Dedifferentiated amniotic fluid mesenchymal stem cell (primary cell): ENCODE measurements around the gene MARK4.
"Not testable (repeated sequence)": the region's sequence is repeated elsewhere in the genome, so short reads cannot be mapped to it uniquely, and the experiment has no call there.

Experiments
- DNase-seq: peaks from one replicate; pipeline ENCODE4 v3.0.0-alpha.2; 2016; ENCODE audit errors: extremely low spot score

The MARK4 gene

DNA sequence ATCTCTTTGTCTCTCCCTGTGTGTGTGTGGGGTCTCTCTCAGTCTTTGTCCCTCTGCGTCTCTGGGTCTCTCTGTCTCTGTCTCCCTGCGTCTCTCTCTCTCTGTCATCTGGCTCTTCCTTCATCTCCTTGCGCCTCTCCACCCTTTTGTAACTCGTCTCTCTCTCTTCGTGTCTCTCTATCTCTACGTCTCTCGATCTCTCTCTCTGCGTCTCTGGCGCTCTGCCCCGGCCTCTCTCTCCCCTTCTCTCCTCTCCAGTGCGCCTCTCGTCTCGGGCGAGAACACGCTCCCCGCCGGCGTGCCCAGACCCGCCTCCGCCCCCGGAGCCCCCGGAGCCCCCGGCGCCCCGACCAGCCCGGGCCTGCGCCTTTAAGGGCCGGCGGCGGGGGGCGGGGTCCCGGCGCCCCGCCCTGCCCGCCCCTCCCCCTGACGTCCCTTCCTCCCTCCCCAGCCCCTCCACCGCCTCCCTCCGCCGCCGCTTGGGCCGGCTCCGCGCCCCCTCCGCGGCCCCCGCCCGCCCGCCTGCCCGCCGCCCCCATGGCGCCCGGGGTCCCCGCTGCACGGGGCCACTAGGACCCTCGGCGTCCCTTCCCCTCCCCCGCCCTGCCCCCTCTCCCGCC, at the start of gene MARK4:
Gene MARK4 (plus strand): TSS at position 440 of the 620 bp plus-strand sequence. CDS start 318 bp downstream, outside the sequence.
- peak; percentile 20 for DNase-seq

DNA sequence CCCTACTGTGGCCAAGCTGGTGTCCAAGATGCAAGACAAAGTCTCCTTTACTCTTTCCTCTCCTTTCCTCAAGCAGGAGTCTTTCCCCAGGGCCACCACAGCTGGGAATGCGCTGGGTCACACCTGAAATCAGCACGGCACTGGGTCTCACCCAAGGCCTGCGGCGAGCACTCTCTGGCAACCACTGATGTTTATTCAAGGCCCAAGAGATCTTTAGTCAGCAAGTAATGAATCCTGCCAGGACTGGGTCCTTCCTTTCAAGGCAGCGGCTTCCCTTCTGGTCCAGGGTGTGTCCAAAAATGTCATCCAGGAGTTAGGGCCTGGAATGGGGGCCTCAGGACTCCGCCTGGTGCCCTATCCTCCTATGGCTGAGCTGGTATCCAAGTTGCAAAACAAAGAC, 48.4 kb upstream of the MARK4 start:
- no peak for DNase-seq

DNA sequence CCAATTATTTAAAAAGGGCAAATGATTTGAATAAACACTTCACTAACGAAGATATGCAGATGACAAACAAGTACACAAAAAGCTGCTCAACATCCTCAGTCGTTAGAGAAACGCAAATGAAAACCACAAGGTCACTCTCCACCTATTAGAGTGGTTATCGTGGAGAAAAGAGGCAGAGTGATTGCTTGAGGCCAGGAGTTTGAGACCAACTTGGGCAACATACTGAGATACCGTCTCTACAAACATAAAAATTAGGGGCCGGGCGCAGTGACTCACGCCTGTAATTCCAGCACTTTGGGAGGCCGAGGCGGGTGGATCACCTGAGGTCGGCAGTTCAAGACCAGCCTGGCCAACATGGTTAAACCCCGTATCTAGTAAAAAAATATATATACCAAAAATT, 45.3 kb upstream of the MARK4 start:
- no peak for DNase-seq

DNA sequence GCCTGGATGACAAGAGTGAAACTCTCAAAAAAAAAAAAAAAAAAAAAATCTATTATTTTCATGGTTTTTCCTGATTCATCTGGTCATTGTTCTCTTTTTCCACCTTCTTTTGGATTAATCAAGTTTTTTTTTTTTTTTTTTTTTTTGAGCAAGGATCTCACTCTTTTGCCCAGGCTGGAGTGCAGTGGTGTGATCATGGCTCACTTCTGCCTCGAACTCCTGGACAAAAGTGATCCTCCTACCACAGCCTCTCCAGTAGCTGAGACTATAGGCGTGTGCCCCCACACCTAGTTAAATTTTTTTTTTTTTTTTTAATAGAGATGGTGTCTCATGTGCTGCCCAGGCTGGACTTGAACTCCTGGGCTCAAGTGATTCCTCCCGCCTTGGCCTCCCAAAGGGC, 44.7 kb upstream of the MARK4 start:
- DNase-seq, result no peak

DNA sequence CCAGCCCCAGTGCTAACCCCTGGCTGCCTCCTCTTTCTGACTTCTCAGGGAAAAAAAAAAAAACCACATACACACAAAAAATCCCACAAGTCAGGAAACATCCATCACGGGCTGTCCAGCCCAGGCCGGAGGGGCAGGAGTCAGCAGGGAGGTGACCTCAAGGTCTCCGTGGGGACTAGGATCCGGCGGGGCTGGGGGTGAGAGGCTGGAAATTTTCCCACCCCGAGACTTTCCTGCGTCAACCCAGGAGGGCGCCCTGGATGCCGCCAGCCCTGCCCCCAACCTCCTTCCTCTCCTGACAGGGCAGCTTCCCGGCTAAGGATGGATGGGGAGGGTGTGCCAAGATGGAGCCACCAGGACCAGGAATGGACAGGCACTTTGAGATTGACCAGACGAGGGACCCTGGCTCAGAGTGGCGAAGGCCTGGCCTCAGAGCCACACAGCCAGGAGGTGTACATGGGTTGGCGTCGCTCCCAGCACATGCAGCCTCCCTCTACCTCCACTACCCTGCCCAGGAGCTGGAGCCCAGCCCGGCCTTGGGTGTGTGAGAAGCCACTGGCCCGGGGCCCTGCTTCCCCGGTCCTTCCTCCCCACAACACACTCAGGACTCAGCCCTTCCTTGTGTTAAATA, 39.2 kb upstream of the MARK4 start:
- no peak for DNase-seq

DNA sequence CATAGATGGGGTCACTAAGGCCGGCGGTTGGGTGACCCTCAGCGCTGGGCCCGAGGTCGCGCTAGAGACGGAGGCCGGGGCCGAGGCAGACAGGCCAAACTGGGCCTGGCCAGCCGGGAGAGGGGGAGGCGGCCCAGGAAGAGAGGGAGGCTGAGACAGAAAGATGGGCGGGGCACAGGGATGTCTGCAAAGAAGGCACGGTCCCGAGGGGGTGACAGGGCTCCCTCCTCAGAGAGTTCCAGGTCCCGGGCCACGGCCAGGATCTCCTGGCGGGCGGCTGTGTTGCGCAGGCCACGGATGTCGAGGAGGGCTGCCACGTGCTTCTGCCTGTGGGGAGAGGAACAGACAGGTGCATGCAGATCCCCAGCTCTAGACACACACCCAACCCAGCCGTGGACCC, 38.0 kb upstream of the MARK4 start:
- no peak for DNase-seq

DNA sequence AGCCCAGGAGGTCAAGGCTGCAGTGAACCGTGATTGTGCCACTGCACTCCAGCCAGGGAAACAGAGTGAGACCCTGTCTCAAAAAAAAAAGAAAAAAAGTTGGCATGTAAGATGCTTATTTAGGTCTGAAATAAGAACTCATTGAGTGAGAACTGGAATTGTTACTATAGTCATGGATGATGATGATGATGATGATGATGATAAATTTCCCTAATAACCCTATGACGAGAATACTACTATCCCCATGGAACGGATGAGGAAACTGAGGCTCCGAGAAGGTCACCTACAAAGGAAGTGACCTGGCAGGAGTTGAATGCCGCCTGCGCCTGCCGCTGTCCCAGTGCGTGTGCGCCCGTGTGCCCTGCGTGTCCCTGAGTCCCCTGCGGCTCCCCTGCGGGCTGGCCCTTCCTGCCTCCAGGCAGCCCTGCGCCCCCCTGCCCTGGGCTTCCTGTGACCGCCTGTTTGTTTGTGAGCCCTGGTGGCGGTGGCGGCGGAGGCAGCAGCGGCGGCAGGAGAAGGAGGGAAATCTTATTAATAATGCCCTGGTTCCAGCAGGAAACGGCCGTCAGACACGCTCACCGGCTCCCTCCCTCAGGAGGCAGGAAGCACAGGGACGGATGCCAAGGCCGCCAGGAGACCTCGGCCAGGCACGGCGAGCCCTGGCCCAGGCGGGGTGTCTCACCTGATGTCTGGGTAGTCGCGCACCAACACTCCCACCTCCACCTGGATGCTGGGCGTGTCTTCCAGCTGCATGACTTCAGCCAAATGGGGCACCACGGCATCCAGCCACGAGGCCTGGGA, 35.5 kb upstream of the MARK4 start:
- DNase-seq, result no peak

DNA sequence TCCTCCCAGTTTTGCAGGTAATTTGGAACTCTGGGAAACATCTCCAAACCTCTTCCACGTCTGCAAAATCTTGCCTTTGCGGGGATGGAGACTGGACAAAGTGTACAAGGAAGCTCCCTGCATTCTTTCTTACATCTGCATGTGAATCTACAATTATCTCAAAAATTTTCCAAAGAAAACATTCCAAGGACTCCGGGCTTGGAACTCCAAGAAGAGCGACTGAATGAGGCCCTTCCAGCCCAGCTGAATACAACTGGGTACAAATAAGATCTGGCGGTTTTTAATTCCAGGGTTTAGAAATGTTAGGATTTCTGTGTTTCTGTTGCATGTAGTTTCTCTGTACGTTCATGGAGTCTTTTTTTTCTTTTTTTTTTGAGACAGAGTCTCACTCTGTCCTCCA, 34.4 kb upstream of the MARK4 start:
- peak; percentile 37 for DNase-seq

DNA sequence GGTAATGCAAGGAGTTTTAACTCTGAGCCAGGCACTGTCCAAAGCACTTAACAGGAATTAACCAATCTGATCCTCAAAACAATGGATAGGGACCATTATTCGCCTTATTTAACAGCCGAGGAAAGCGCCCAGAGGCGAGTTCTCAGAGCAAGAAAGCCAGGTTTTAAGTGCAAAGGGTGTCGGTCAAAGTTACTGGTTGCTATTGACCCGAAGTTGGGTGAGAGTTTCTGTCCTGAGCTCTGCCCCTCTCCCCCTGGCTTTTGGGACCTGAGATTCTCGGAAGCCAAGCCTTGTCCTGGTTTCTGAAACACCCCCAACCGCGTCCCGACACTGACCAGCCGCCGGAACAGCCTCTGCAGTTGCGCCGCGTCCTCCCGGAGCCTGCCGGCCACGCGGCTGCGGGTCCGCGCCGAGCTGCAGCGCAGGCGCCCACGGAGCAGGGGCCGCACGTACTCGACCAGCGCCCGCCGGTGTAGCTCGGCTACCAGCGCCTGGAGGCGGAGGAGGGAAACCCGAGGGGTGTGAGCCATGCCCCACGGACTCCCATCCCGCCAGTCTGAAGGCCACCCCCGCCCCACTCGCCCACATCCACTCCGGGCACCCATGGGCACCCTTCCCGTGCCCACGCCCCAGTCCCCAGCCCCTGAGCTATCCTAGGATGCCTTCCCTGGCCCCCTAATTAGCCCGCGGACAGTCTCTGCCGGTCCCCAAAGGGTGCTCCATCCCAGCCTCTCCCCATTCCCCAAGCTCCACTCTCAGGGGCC, 33.7 kb upstream of the MARK4 start:
- no peak for DNase-seq

DNA sequence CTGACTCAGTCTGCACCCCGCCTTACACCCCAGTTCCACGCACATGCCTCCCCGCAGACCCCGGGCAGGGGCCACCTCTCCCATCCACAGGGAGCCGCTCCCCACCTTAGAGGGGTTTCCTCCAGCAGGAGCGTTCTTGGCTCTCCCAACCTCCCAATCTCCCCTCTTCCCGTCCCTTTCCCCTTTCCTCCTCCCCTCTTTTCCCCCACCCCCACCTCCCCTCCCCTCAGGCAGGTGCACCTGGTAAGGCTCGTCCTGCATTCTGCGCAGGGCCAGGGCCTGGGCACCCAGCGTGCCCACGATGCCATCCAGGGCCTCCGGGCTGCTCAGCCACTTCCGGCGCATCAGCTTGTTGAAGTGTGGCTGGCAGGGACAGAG, 33.1 kb upstream of the MARK4 start:
- no peak for DNase-seq

DNA sequence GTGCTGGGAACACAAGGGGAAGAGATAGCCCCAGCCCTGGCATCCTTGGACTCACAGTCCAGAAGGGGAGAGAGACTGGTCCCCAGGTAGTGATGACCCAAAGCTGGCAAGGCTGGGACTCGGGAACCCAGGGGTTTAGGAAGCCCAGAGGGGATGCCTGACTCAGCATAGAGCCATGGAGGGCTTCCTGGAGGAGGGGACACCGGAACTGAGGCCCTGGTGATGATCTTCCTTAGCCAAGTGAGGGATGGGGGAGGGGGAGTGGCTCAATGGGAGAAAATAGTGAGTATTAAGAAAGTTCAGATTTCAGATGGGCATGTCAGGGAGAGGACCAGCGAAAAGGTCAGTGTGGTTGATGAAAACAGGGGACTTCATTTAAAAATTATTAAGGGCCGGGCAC, 32.6 kb upstream of the MARK4 start:
- no peak for DNase-seq

DNA sequence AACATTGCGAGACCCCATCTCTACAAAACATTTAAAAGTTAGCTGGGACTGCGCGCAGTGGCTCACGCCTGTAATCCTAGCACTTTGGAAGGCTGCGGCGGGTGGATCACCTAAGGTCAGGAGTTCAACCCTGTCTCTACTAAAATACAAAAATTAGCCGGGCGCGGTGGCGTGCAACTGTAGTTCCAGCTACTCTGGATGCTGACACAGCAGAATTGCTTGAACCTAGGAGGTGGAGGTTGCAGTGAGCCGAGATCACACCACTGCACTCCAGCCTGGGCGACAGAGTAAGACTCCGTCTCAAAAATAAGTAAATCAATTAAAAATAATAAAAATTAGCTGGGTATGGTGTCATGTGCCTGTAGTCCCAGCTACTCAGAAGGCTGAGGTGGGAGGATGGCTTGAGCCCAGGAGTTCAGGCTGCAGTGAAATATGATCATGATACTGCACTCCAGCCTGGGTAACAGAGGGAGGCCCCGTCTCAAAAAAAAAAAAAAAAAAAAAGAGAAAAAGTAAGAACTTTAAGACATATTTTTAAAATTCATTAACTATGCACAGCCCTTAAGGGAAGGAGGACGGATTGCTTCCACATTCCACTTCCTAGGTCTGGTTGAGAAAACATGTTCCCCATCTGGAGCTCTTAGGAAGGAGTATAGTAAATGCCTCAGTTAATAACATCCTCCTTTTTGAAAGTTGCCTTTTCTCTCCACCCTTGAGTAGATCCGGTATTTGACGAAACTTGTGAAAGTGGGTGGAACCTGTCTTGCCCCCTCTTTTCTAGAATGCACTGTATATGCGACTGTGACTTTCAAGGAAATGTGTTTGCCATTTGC, 31.9 kb upstream of the MARK4 start:
- DNase-seq, result no peak

DNA sequence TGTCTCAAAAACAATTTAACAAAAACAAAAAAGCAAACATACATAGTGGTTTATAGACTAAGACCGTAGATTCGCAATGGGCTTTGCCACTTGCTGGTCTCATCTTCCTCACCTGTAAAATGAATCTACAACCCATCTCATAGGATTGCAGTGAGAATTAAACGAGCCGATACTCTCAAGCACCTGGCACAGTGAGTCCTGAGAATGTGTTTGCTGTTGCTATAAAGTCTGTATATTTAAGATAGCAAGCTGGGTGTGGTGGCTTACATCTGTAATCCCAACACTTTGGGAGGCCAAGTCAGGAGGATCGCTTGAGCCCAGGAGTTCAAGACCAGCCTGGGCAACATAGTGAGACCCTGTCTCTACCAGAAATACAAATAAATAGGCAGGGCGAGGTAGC, 28.3 kb upstream of the MARK4 start:
- no peak for DNase-seq

DNA sequence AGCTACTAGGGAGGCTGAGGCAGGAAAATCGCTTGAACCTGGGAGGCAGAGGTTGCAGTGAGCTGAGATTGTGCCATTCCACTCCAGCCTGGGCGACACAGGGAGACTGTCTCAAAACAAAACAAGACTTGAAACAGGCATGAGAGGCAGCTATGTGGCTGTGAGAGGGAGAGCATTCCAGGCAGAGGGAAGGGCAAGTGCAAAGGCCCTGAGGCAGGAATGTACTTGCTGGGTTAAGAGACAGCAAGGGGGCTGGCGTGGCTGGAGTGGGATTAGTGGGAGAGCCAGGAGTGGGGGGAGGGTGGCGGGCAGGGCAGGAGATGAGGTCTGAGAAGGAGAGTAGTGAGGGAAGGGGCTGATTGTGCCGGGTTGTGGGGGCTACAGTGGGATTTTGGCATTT, 27.2 kb upstream of the MARK4 start:
- DNase-seq, result no peak

DNA sequence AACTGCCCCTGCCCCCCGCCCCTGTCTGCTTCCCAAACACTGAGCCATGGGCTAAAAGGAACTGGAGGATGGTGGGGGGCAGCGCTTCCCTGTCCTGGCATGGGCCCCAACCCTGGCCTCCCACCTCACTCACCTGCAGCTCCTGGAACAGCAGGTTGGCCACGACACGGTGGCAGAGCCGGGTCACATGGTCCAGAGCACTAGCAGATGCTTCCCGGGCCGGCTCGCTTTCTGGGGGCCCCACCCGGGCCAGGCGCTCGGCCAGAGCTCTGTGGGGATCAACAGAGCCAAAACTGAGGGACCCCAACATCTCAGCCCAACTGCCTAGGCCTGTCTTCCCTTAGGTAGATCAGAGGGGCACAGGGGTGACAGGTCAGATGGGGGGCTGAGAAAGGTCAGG, 26.4 kb upstream of the MARK4 start:
- DNase-seq, result no peak

DNA sequence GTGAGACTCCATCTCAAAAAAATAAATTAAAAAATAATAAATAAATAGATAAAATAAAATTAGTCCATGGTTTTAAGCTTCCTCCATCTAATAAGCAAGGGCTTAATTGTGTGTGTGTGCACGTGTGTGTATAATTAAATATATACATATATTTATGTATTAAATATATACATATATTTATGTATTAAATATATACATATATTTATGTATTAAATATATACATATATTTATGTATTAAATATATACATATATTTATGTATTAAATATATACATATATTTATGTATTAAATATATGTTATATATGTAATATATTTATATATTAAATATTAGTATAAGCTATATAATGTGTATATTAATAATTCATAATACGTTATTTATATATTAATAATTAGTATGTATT, 22.0 kb upstream of the MARK4 start:
- not testable (repeated sequence) for DNase-seq

DNA sequence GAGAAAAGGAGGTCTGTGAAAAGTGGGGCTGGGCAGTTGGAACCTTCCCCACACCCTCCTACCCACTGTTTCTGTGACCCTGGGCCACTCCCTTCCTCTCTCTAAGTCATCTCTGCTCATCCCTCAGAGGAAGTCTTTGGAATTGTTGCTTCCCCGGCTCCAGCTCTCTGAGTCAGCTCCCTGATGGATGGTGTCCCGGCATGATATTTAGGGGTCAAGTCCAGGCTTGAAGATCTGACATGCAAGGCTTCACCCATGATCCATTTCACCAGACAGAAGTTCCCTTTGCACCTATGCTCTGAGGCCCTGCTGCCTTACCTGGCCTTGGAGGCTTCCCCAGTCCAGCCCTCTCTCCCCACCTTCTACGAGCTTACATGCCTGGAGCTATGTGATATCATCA, 19.2 kb upstream of the MARK4 start:
- no peak for DNase-seq

DNA sequence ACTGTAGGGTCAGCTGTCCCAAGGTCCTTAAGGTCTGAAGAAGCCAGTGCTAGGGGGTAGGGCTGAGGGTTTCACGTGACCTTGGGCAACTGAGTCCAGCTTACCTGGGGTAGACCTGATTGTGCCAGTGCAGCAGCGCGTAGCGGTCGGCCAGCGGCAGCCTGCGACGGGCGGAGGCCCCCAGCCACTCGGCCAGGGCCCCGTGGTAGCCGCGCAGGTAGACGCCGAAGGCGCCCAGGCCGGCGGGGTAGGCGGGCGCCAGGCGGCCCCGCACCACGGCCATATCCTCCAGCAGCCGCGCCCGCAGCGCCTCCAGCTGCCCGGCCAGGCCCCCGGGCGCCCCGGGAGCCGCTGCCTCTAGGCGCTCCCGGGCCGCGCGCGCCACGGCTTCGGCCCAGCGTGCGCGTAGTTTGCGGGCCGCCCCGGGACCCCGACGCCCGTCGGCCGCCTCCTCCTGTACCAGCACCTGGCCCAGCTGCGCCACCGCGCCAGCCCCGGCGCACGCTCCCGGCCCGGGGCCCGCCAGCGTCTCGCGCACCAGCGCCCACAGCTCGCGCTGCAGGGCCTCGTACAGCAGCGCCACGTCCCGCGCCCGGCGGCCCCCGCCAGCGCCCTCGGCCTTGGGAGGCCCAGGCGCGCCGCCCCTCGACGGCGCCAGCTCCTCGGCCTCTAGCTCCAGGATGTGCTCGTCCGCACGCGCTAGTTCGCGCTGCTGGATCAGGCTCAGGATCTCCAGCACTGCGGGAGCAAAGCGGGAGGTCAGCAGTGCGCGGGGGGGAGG, 16.8 kb upstream of the MARK4 start:
- no peak for DNase-seq

DNA sequence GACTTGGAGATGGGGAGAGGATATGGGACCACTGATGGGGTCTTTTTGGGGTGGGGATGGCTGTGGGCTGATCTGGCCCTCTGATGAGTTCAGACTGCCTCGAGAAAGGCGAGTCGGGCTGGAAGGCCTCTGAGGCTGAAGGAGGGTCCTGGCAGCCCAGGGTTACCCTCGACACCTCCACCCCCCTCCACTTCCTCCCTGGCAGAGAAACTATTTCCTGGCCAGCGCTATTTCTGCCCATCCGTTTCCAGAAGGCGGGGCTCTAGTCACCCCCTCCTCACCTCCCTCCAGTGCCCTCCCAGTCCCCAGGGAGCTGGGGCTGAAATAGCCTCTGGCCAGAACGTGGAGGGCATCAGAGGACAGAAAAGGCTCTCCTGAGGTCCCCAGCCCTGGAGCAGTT, 15.6 kb upstream of the MARK4 start:
- no peak for DNase-seq

DNA sequence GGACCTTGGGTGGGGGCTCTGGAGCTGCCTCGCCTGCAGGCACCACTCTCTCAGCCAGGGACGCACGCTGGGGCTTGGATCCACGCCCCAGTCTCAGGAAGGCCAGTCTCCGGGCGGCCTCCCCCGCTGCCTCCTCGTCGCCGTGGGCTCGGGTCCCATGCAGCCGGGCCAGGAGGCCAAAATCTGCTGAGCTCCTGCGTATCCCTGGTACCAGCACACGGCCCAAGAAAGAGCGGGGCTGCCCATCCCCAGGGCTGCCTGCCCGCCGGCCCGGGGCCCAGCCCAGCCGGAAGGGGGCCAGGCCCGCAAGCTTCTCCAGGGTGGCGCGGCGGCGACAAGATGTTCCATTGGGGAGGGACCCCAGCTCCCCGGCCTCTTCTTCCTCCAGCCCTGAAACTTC, 12.5 kb upstream of the MARK4 start:
- DNase-seq, result no peak
